OCI-LY1 (cell line): ENCODE measurements around the gene CLSTN2.

ENCODE experiments used
- EZH2 ChIP-seq: fragments of 200-600 bp; sonication (generic), shearing (Covaris generic); IDR thresholded peaks from 2 replicates; pipeline ENCODE4 v1.8.0; 2017; ENCODE audit warnings: borderline replicate concordance, mixed run types, mild to moderate bottlenecking, antibody characterized with exemption, low read length, moderate library complexity, mixed read lengths
- TF ChIP-seq, protein P1 (sequence below): fragments of 200-600 bp; sonication (generic), shearing (Covaris generic); IDR thresholded peaks from 2 replicates; pipeline ENCODE4 v1.5.1; 2017; ENCODE audit warnings: mild to moderate bottlenecking, antibody characterized with exemption, low read length, moderate library complexity, mixed read lengths

DNA sequence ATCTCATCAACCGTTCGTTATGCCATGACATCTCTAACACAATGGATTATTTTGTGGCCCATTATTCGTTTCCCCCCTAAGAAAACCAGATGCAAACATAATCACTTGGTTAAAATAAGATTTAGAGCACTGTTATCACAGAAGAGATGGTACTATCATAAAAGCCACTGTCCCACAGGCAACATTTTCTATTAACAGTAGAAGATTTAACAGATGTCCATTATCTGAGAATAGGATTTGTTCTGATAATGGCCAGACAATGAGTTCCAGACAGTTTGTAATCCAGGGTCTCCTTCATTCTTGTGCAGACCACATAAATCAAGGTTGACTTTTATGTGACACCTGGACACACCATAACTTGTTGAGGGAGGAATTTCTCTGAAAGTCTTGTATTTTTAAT lies 153.1 kb downstream of the CLSTN2 start:
- no peak for TF ChIP-seq EZH2
- TF ChIP-seq, protein P1, sequence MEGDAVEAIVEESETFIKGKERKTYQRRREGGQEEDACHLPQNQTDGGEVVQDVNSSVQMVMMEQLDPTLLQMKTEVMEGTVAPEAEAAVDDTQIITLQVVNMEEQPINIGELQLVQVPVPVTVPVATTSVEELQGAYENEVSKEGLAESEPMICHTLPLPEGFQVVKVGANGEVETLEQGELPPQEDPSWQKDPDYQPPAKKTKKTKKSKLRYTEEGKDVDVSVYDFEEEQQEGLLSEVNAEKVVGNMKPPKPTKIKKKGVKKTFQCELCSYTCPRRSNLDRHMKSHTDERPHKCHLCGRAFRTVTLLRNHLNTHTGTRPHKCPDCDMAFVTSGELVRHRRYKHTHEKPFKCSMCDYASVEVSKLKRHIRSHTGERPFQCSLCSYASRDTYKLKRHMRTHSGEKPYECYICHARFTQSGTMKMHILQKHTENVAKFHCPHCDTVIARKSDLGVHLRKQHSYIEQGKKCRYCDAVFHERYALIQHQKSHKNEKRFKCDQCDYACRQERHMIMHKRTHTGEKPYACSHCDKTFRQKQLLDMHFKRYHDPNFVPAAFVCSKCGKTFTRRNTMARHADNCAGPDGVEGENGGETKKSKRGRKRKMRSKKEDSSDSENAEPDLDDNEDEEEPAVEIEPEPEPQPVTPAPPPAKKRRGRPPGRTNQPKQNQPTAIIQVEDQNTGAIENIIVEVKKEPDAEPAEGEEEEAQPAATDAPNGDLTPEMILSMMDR: no peak
